WTC11 (cell line): Measurements from ENCODE around the gene VWA8. TPM values are rescaled to one million over a fixed set of nuclear protein-coding genes. Genes with fewer than 3 reads are reported as not detected.

ENCODE experiments used
- ATAC-seq: fragments of 200-7000 bp; cut with Tn5 transposase; 2 replicates; pipeline ENCODE4 v1.10.0; 2021; ENCODE audit warnings: mild to moderate bottlenecking, moderate library complexity
- CTCF ChIA-PET: fragments of 300-600 bp; sonication (Branson Sonifier 250); formaldehyde crosslinking; loops from one replicate; lab custom pipeline; 2021; ENCODE audit warnings: antibody characterized with exemption; lab: Charles Lee
- POLR2A ChIA-PET: fragments of 350-600 bp; sonication (Branson Sonifier 250); formaldehyde crosslinking; loops from one replicate; lab custom pipeline; 2021; ENCODE audit warnings: antibody characterized with exemption; lab: Charles Lee
- DNase-seq: peaks from one replicate; pipeline ENCODE4 v3.0.0; 2021; ENCODE audit warnings: low spot score
- H3K27ac Mint-ChIP-seq: 2 replicates; pipeline ENCODE4 v1.8.0; 2021; ENCODE audit warnings: mixed read lengths
- H3K27me3 Mint-ChIP-seq: 2 replicates; pipeline ENCODE4 v1.8.0; 2021; ENCODE audit warnings: low read depth, mild to moderate bottlenecking, moderate library complexity, mixed read lengths
- H3K36me3 Mint-ChIP-seq: 2 replicates; pipeline ENCODE4 v1.8.0; 2021; ENCODE audit warnings: mixed read lengths
- H3K4me1 Mint-ChIP-seq: 2 replicates; pipeline ENCODE4 v1.8.0; 2022; ENCODE audit warnings: mixed read lengths
- H3K4me3 Mint-ChIP-seq: 2 replicates; pipeline ENCODE4 v1.8.0; 2021; ENCODE audit warnings: mild to moderate bottlenecking, moderate library complexity, mixed read lengths
- H3K9me3 Mint-ChIP-seq: 2 replicates; pipeline ENCODE4 v1.8.0; 2021; ENCODE audit warnings: mixed read lengths
- AR ChIP-seq: fragments of 250-450 bp; sonication (Bioruptor Pico); IDR thresholded peaks from 2 replicates; pipeline ENCODE4 v1.9.0; 2021; ENCODE audit warnings: mild to moderate bottlenecking
- ATF1 ChIP-seq: sonication (generic); formaldehyde crosslinking; IDR thresholded peaks from 2 replicates; pipeline ENCODE4 v1.8.1; 2023; ENCODE audit warnings: mild to moderate bottlenecking, moderate library complexity, missing genetic modification reagents
- ATF3 ChIP-seq: sonication (generic); formaldehyde crosslinking; conservative IDR thresholded peaks from 2 replicates; pipeline ENCODE4 v1.8.1; 2022; ENCODE audit warnings: mild to moderate bottlenecking, missing genetic modification reagents
- CREB1 ChIP-seq: sonication (generic); formaldehyde crosslinking; IDR thresholded peaks from 2 replicates; pipeline ENCODE4 v1.8.0; 2023; ENCODE audit warnings: mild to moderate bottlenecking, missing genetic modification reagents
- FOXJ3 ChIP-seq: sonication (generic); formaldehyde crosslinking; IDR thresholded peaks from 2 replicates; pipeline ENCODE4 v1.9.0; 2021; ENCODE audit warnings: missing genetic modification reagents, mild to moderate bottlenecking, borderline replicate concordance
- FOXP1 ChIP-seq: sonication (generic); formaldehyde crosslinking; IDR thresholded peaks from 2 replicates; pipeline ENCODE4 v1.8.0; 2022; ENCODE audit warnings: missing genetic modification reagents, mild to moderate bottlenecking, moderate library complexity, borderline replicate concordance
- JUN ChIP-seq: sonication (generic); formaldehyde crosslinking; IDR thresholded peaks from 2 replicates; pipeline ENCODE4 v1.8.0; 2023; ENCODE audit warnings: mild to moderate bottlenecking, missing genetic modification reagents
- KAT7 ChIP-seq: sonication (generic); formaldehyde crosslinking; IDR thresholded peaks from 2 replicates; pipeline ENCODE4 v1.8.1; 2023; ENCODE audit warnings: missing genetic modification reagents, mild to moderate bottlenecking, borderline replicate concordance
- NFATC4 ChIP-seq: fragments of 250-450 bp; sonication (Bioruptor Pico); IDR thresholded peaks from 2 replicates; pipeline ENCODE4 v1.9.0; 2021; ENCODE audit warnings: mild to moderate bottlenecking
- NR1H2 ChIP-seq: sonication (generic); formaldehyde crosslinking; IDR thresholded peaks from 2 replicates; pipeline ENCODE4 v1.9.0; 2021; ENCODE audit warnings: mild to moderate bottlenecking, moderate library complexity, missing genetic modification reagents
- PRRX2 ChIP-seq: fragments of 250-450 bp; sonication (Bioruptor Pico); IDR thresholded peaks from 2 replicates; pipeline ENCODE4 v1.8.0; 2021; ENCODE audit warnings: mild to moderate bottlenecking
- SMAD4 ChIP-seq: sonication (generic); formaldehyde crosslinking; IDR thresholded peaks from 2 replicates; pipeline ENCODE4 v1.8.0; 2022; ENCODE audit warnings: mild to moderate bottlenecking, missing genetic modification reagents
- SOX15 ChIP-seq: fragments of 250-450 bp; sonication (Bioruptor Pico); IDR thresholded peaks from 2 replicates; pipeline ENCODE4 v1.9.0; 2021; ENCODE audit warnings: mild to moderate bottlenecking
- TCF7 ChIP-seq: sonication (generic); formaldehyde crosslinking; IDR thresholded peaks from 2 replicates; pipeline ENCODE4 v1.8.0; 2022; ENCODE audit warnings: mild to moderate bottlenecking, low read depth, missing genetic modification reagents, moderate library complexity
- ZNF219 ChIP-seq: sonication (generic); formaldehyde crosslinking; IDR thresholded peaks from 2 replicates; pipeline ENCODE4 v1.8.0; 2023; ENCODE audit warnings: missing genetic modification reagents, mild to moderate bottlenecking, borderline replicate concordance
- ZNF396 ChIP-seq: fragments of 250-450 bp; sonication (Bioruptor Pico); IDR thresholded peaks from 2 replicates; pipeline ENCODE4 v1.8.0; 2021; ENCODE audit warnings: mild to moderate bottlenecking, moderate library complexity, borderline replicate concordance
- ZNF425 ChIP-seq: fragments of 250-450 bp; sonication (Bioruptor Pico); conservative IDR thresholded peaks from 2 replicates; pipeline ENCODE4 v1.9.0; 2021; ENCODE audit warnings: mild to moderate bottlenecking
- ZNF512 ChIP-seq: sonication (generic); formaldehyde crosslinking; IDR thresholded peaks from 2 replicates; pipeline ENCODE4 v1.8.1; 2022; ENCODE audit warnings: missing genetic modification reagents, borderline replicate concordance
- ZNF671 ChIP-seq: fragments of 250-450 bp; sonication (Bioruptor Pico); IDR thresholded peaks from 2 replicates; pipeline ENCODE4 v1.8.0; 2021; ENCODE audit warnings: mild to moderate bottlenecking
- total RNA-seq: library from RNA; stranded (reverse); gene quantifications from 3 replicates; pipeline ENCODE4 v1.2.3, GENCODE V29; 2021
- TF ChIP-seq, protein P1 (sequence below): sonication (generic); formaldehyde crosslinking; IDR thresholded peaks from 2 replicates; pipeline ENCODE4 v1.8.1; 2022; ENCODE audit warnings: mild to moderate bottlenecking, moderate library complexity, missing genetic modification reagents
- TF ChIP-seq, protein P2 (sequence below): fragments of 250-450 bp; sonication (Bioruptor Pico); IDR thresholded peaks from 2 replicates; pipeline ENCODE4 v1.9.0; 2021; ENCODE audit warnings: moderate library complexity, mild to moderate bottlenecking, inconsistent platforms, borderline replicate concordance
- TF ChIP-seq, protein P3 (sequence below): sonication (generic); formaldehyde crosslinking; IDR thresholded peaks from 2 replicates; pipeline ENCODE4 v1.8.1; 2023; ENCODE audit warnings: mild to moderate bottlenecking, missing genetic modification reagents, borderline replicate concordance

Gene VWA8
- total RNA-seq, 1 experiment from 2014 or later = 19.9 TPM

GRCh38 chr13:41812237-41812636, 148.7 kb downstream of the VWA8 start (continued):
- TF ChIP-seq ZNF512 (CRISPR knock-in tag) (no peak), SMAD4 (no peak), NFATC4 (CRISPR knock-in tag) (no peak), FOXJ3 (CRISPR knock-in tag) (no peak), NR1H2 (CRISPR knock-in tag) (no peak)

DNA sequence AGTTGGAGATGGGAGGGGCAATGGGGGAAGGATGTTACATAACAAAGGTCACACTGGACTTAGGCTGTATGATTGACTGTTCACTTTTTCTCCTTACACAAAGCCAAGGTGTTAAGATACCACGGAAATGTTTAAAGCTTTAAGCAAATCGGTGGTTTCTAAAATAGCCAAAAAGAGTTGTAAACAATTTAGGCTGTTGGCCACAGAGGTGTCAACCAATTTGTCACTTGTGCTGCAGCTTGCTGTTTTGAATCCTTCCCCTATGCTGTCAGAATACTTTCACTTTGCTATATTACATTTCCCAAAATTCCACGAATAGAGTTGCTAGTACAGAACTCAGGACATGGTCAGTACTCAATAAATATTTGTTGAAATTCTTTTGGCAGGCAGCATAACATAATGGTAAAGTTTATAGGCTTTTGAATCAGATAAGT, 149.3 kb downstream of the VWA8 start:
- Mint-ChIP-seq H3K4me3 (no peak overlapping the region), H3K36me3 (peaks cover 29% of the 10 kb centered on the region)
- TF ChIP-seq TCF7 = no peak
- TF ChIP-seq, all 79 proteins: peak for 0
- ChIA-PET POLR2A (no interaction called here), CTCF (no interaction called here)
- ATAC-seq (no peak), DNase-seq (no peak)
- H3K27me3 Mint-ChIP-seq = no peaks in the 10 kb centered on the region
- no peaks in the 10 kb centered on the region for H3K4me1 Mint-ChIP-seq
- H3K27ac Mint-ChIP-seq = no peak overlapping the region
- H3K9me3 Mint-ChIP-seq = peaks cover 15% of the 10 kb centered on the region

GRCh38 chr13:41809962-41810361, 150.9 kb downstream of the VWA8 start:
- TF ChIP-seq, protein P1, sequence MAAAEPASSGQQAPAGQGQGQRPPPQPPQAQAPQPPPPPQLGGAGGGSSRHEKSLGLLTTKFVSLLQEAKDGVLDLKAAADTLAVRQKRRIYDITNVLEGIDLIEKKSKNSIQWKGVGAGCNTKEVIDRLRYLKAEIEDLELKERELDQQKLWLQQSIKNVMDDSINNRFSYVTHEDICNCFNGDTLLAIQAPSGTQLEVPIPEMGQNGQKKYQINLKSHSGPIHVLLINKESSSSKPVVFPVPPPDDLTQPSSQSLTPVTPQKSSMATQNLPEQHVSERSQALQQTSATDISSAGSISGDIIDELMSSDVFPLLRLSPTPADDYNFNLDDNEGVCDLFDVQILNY (CRISPR knock-in tag) = no peak
- TF ChIP-seq ZNF219 (CRISPR knock-in tag) = no peak
- TF ChIP-seq JUN = no peak
- no peak for TF ChIP-seq FOXP1 (CRISPR knock-in tag)
- TF ChIP-seq PRRX2 (CRISPR knock-in tag) = no peak
- TF ChIP-seq ATF3 (CRISPR knock-in tag) = no peak
- TF ChIP-seq, protein P2, sequence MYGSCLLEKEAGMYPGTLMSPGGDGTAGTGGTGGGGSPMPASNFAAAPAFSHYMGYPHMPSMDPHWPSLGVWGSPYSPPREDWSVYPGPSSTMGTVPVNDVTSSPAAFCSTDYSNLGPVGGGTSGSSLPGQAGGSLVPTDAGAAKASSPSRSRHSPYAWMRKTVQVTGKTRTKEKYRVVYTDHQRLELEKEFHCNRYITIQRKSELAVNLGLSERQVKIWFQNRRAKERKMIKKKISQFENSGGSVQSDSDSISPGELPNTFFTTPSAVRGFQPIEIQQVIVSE (CRISPR knock-in tag) = no peak
- no peak for TF ChIP-seq ZNF425
- no peak for TF ChIP-seq KAT7 (CRISPR knock-in tag)
- TF ChIP-seq ZNF671 (CRISPR knock-in tag) = no peak
- TF ChIP-seq AR = no peak
- no peak for TF ChIP-seq ATF1
- no peak for TF ChIP-seq CREB1
- no peak for TF ChIP-seq SOX15 (CRISPR knock-in tag)
- no peak for TF ChIP-seq ZNF396 (CRISPR knock-in tag)
- no peak for TF ChIP-seq TCF7
- TF ChIP-seq, protein P3, sequence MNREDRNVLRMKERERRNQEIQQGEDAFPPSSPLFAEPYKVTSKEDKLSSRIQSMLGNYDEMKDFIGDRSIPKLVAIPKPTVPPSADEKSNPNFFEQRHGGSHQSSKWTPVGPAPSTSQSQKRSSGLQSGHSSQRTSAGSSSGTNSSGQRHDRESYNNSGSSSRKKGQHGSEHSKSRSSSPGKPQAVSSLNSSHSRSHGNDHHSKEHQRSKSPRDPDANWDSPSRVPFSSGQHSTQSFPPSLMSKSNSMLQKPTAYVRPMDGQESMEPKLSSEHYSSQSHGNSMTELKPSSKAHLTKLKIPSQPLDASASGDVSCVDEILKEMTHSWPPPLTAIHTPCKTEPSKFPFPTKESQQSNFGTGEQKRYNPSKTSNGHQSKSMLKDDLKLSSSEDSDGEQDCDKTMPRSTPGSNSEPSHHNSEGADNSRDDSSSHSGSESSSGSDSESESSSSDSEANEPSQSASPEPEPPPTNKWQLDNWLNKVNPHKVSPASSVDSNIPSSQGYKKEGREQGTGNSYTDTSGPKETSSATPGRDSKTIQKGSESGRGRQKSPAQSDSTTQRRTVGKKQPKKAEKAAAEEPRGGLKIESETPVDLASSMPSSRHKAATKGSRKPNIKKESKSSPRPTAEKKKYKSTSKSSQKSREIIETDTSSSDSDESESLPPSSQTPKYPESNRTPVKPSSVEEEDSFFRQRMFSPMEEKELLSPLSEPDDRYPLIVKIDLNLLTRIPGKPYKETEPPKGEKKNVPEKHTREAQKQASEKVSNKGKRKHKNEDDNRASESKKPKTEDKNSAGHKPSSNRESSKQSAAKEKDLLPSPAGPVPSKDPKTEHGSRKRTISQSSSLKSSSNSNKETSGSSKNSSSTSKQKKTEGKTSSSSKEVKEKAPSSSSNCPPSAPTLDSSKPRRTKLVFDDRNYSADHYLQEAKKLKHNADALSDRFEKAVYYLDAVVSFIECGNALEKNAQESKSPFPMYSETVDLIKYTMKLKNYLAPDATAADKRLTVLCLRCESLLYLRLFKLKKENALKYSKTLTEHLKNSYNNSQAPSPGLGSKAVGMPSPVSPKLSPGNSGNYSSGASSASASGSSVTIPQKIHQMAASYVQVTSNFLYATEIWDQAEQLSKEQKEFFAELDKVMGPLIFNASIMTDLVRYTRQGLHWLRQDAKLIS (CRISPR knock-in tag) = no peak
- DNase-seq (no peak), ATAC-seq (no peak)
- no peak overlapping the region for H3K4me3 Mint-ChIP-seq
- peaks cover 4% of the 10 kb centered on the region; the same call in 1 of the 2 replicates for H3K9me3 Mint-ChIP-seq
- POLR2A ChIA-PET = no interaction called here
- no peaks in the 10 kb centered on the region for H3K27me3 Mint-ChIP-seq
- no peaks in the 10 kb centered on the region for H3K4me1 Mint-ChIP-seq
- H3K27ac Mint-ChIP-seq = no peak overlapping the region
- CTCF ChIA-PET = no interaction called here
- H3K36me3 Mint-ChIP-seq = peaks cover 19% of the 10 kb centered on the region
